NCI-H510A (cell line): ENCODE measurements around the gene NOP9.

Experiments
- DNase-seq: peaks from one replicate; lab custom pipeline; 2025; lab: John Stamatoyannopoulos, UW

NOP9 gene

DNA sequence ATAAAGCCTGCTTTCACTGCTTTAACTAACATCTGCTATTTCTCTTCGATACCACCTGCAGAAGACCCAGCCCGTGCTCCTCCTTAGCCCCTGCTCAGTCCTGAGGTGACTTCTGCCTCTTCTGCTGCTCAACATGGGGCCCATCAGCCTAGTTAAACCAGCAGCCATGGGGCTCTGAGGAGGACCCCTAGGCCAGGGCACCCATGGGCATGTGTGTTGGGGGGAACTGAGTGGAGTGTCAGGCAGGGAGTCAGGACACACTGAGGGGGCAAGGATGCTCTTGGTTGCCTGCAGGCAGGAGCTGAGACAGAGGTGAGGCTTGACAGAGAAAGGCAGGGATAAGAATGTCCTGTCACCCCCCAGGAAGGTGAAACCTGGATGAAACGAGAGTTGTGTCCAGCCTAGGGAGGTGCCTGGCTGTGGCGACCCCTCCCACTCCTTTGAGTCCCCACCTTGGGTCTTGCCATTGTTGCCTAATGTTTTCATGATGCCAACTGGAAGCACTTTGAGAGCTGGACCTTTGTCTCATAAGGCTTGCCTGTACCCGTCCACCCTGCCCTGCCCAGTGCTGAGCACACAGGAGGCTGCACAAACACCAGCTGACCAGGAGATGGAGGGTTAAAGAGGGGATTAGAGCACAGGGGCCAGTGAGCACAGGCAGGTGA is 15.7 kb upstream of the NOP9 start:
- no peak for DNase-seq

- no peak for DNase-seq
Observed at GRCh38 chr14:24284501-24285035, 15.1 kb upstream of the NOP9 start.

GRCh38 chr14:24285351-24285750 is 14.3 kb upstream of the NOP9 start:
- no peak for DNase-seq

GRCh38 chr14:24286996-24287395 is 12.7 kb upstream of the NOP9 start:
- no peak for DNase-seq

DNA sequence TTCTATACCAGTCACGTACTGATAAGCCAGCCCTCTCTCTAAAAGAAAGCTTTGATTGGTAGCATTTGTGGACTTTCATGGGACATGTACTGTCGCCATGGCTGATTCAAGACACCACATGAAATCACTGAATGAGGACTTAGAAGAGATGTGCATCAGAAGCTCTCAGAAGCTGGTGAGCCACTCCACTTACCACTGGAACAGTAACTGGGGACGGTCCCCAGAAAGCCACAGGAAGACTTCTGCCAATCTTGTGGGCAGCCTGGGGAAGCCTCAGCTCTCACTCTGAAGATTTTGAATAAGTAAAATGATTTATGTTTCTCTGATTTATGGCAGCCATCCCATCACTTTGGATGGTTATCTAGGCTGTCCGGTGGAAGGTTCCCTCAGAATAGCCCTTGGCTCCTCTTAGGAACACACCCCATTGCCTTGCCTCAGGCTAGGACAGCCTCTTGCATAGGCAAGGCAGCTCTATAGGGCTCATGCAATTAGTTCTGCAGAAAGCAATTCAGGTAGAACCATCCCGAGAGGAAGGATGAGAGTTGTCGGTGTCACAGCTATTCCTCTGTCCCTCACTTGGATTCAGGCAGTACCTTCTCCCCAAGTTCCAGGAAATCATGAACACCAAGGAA is 9.9 kb upstream of the NOP9 start:
- no peak for DNase-seq

GRCh38 chr14:24290746-24291145 is 8.9 kb upstream of the NOP9 start:
- no peak for DNase-seq

DNA sequence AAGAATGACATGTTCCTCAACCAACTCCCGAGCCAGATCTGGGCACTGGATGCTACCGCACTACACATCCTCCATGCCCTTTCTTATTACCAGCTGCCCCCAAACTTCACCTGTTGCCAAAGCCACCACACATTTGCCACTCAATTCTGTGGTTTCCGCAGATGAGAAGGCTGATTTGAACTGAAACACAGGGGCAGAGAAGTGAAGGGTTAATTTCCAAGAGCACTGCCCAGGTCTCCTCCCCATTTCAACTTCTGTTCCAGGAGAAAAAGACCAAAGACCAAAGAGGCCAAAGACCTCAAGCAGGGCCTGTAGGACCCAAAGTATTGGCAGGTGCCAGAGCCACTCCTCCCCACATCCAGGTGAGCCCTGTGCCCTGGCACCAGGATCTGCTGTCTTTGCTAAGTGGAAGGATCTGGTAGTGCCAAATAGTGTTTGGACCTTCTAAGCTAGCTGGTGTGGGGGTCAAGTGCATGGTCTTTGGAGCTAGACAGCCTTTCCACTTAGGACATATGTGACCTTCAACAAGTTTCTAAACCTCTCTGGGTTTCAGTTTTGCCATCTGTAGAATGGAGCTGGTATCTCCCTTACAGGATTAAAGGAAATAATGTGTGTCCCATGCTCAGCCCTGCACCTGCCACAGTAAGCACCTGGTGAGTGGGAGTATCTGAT is 8.1 kb upstream of the NOP9 start:
- DNase-seq: no peak

DNA sequence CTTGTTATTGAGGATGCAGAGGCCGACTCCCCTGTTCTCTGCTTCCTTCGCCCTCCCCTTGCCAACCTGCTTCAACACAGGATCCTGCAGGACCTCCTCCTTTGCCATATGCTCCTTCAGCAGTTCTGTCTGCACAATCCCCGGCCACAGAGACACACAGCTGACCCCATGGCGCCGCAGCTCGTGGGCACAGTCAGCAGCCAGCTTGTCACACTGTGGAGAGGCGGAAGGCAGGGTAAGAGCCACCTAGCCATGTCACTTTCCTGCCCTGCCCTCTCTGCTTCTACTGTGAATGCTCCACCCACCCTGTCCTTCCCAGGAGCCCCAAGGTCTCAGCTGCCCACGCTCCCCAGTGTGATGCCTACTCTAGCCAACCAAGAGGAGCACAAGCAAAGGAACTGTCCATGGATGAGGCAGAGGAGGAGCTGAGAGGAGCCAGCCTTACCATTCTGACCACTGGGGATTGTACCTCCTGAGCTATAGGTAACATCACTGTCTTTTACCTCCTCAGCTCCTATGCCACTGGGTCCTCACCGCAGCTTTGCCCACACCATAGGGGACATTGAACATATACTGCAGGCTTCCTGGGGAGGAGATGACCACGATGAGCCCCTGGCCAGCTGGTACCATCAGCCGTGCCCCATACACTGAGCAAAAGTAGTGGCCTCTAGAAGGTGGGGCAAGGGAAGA is 7.4 kb upstream of the NOP9 start:
- DNase-seq: no peak

DNA sequence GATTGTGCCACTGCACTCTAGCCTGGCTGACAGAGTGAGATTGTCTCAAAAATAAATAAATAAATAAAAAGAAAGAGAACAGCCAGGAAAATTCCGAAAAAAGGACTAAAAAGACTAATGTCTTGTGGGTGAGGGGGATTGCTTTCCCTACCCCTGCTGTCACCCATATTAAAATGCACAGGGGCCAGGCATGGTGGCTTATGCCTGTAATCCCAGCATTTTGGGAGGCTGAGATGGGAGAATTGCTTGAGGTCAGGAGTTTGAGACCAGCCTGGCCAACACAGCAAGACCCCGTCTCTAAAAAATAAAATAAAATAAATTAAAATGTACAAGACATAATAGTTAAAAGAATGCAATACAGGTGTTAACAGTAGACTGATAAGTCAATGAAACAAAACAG is 6.1 kb upstream of the NOP9 start:
- DNase-seq: no peak

GRCh38 chr14:24296341-24297157 is 3.1 kb upstream of the NOP9 start:
- DNase-seq: no peak

DNA sequence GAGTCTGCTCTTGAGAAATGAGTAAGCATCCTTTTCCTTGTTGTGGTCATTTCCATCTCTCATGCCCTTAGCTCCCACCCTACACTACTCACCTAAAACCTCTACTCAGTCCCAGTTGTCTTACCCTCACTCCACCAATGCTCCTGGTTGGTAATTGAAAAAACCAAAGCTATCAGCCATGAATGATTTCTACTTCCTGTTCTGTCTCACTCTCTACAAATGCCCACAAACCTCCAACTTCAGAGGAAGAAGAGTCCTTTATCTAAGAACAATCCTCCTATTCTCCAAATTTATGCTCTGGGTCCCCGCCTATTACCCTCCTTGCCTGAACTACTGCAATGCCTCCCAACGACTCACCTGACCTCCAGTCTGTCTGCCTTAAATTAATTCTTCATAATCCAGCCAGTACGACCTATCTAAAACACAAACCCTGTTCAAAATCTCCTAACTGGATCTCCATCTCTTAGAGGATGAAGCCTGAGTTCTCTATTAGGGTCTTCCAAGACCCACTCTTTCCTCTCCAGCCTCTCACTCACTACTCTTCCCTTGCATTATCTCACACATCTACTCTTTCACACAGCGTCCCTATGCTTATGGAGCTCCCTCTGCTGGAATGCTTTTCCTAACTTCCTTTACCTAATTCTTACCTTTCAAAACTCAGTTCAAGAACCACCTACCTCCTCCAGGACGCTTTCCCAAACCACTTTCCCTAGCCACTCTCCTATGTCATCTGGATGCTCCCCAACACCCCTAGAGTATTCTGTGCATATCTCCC is 2.3 kb upstream of the NOP9 start:
- DNase-seq: no peak

DNA sequence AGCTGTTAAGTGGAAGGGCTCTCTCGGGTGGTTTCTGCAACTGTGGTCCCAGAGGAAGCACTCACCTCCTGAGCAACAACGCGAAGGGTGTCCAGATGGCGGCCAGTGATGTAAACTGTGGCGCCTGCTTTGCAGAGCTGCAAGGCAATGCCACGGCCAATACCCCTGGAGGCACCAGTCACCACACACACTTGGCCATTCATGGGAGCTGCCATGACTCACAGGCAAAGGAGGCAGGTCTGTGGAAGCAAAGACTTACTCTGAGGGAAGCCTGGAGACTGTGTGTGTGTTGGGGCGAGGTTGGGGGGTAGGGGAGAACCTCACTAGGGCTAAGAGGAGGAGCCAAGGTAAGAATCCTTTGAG is 777 bp upstream of the NOP9 start:
- no peak for DNase-seq

- no peak for DNase-seq
Observed at GRCh38 chr14:24300326-24300980, 803 bp downstream of the NOP9 start.

DNA sequence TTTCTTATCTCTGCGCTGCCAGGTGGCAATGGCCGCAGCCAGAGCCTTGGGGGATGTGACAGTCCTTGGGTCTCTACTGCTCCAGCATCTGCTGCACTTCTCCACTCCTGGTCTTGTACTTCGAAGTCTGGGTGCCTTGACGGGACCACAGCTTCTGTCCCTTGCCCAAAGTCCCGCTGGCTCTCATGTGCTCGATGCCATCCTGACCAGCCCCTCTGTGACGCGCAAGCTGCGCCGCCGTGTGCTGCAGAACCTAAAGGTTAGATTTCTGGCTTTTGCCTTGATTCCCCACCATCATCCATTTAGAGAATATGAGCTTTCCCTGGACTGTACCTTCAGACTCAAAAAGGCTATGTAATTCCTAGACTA is 4.4 kb downstream of the NOP9 start:
- DNase-seq: no peak

GRCh38 chr14:24307156-24307574 is 7.5 kb downstream of the NOP9 start:
- DNase-seq: no peak

- no peak for DNase-seq
Observed at GRCh38 chr14:24307575-24308341, 8.1 kb downstream of the NOP9 start, which contains the start of gene CIDEB. Gene CIDEB, minus strand, starts transcription at chr14:24307977. Its CDS starts 119 bp downstream, at chr14:24307858.

DNA sequence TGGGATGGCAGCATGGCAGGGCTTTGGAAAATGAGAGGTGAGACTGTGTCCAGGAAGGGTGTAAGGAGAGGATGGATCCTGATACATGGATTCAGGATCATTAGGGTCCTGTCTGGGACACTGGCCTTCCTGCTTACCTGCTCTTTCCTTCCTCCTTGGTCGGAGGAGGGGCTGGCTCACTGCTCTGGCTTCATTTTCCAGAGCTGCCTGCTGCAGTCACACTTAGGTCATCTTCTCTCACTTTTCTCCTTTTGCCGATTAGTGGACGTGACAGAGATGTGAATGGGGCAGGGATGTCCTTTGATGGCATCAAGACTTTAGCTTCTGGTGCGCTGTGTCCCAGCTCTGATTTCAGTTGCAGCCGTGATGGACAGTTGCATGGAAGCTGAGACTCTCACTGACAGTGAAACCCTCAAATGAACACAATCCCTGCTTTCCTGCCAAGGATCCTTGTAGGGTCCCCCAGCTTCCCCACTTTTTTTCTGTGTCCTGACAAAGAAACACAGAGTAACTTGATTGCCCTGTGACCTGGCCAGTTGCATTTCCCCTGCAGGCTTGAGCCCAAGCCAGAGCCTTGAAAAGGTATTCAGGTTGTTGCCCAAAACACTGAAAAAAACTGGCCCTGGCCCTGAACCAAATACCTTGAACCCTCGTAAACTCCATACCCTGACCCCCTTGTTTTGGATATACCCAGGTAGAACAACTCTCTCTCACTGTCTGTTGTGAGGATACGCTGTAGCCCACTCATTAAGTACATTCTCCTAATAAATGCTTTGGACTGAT is 8.9 kb downstream of the NOP9 start:
- no peak for DNase-seq

DNA sequence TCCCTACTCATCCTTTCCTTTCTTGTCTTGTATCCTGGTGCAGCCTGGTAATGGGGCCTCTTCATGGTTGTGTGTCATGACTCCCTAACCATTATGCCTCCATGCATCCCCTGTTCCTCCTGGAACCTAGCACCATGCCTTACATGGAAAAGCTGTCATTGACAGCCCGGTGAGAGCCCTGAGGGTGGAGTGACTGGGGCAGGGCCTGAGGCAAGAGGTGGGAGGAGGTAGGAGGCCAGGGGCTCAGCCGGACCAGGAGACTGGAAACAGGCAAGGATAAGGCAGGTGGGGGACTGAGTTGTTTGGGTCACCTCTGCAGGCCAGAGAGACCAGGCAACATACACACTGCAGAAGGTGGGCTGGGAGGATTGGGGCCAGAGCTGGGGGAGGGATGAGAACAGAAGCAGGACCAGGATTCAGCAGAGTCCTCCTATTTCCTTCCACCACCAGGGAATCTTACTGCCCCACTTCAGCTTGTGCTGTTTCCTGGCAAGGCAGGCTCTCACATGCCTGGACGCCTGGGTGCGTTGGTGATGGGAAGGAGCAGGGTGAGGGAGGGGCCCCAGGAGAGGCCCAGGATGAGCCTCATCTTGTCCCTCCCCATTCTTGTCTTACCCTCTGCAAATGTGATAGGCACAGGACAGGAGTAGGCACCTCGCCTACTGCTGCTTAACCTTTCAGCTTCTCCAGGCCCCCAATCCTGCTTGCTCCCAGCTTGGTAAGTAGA is 10.1 kb downstream of the NOP9 start, which contains the start of gene LTB4R2:
LTB4R2 (plus strand) TSS at position 603 of the 727 bp plus-strand sequence. CDS start 525 bp downstream, outside the sequence.
- DNase-seq: no peak
